ENCODE data around the gene PRRG4. TPM values are rescaled to one million over a fixed set of nuclear protein-coding genes. Genes with fewer than 3 reads are reported as not detected.

The PRRG4 gene
- total RNA-seq, 2 experiments from 2014 or later = 0.67 to 0.76 TPM

GRCh38 chr11:32899438-32899837 is 69.7 kb downstream of the PRRG4 start:
- CTCF ChIA-PET = no interaction called here
- POLR2A ChIA-PET = no interaction called here

GRCh38 chr11:32902089-32902665 is 72.5 kb downstream of the PRRG4 start:
- ChIA-PET POLR2A (no interaction called here), CTCF (no interaction called here)

- ChIA-PET POLR2A (interaction anchor here (0.6 kb wide), 1 partner anchor 61 kb away, joined by 4 read pairs; no protein-coding TSS in a partner anchor), CTCF (no interaction called here)
Measured at GRCh38 chr11:32905028-32905667, 75.4 kb downstream of the PRRG4 start.

Other genes starting within 250 kb of the PRRG4 start
- gene EIF3M, start 246.1 kb upstream of the PRRG4 start, total RNA-seq = 100 to 1,000 TPM; 415 to 443 TPM
- gene CCDC73, start 35.3 kb upstream of the PRRG4 start, total RNA-seq = under 1 TPM; 0.04 TPM
- gene QSER1, start 62.9 kb downstream of the PRRG4 start, total RNA-seq = 10 to 100 TPM; 13.6 to 14.9 TPM
- 1 to 10 TPM; 2.5 to 2.8 TPM for gene DEPDC7, start 186.0 kb downstream of the PRRG4 start, total RNA-seq
- 10 to 100 TPM; 21.0 to 21.2 TPM for gene TCP11L1, start 209.6 kb downstream of the PRRG4 start, total RNA-seq

Measured in activated CD8-positive, alpha-beta memory T cell treated with anti-CD3 and anti-CD28 coated beads for 36 hours (primary cell).